GM12865 (cell line): ENCODE measurements around the gene RTF2.

Experiments
- DNase-seq: peaks from one replicate; pipeline ENCODE4 v3.0.0; 2010; ENCODE audit warnings: low read depth
- H3K4me3 ChIP-seq: 2 replicates; pipeline ENCODE4 v1.5.1; 2011; ENCODE audit warnings: mild to moderate bottlenecking, low read depth, low read length, control low read depth
- TF ChIP-seq, protein P1 (sequence below): IDR thresholded peaks from 2 replicates; pipeline ENCODE4 v1.5.1; 2011; ENCODE audit warnings: low read length, control low read depth, low read depth, inconsistent platforms; ENCODE audit not compliant: insufficient read depth; ENCODE audit errors: missing control alignments

Gene RTF2

DNA sequence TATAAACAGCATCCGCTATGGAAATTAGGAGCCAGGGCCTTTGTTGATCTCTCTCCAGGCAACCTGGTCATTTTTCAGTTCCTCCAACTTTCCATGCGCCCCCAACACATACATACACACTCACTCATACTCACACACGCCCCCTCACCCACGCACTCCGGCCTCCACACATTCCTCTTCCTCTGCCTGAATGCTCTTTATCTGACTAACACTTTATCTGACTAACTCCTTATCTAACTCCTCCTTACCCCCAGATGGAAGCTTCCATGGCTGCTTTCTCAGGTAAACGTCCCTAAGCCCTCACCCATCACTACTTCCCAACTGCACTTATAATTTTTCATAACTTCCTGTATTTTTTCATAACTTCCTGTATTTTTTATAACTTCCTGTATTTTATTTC lies 38.9 kb upstream of the RTF2 start:
- TF ChIP-seq, protein P1, sequence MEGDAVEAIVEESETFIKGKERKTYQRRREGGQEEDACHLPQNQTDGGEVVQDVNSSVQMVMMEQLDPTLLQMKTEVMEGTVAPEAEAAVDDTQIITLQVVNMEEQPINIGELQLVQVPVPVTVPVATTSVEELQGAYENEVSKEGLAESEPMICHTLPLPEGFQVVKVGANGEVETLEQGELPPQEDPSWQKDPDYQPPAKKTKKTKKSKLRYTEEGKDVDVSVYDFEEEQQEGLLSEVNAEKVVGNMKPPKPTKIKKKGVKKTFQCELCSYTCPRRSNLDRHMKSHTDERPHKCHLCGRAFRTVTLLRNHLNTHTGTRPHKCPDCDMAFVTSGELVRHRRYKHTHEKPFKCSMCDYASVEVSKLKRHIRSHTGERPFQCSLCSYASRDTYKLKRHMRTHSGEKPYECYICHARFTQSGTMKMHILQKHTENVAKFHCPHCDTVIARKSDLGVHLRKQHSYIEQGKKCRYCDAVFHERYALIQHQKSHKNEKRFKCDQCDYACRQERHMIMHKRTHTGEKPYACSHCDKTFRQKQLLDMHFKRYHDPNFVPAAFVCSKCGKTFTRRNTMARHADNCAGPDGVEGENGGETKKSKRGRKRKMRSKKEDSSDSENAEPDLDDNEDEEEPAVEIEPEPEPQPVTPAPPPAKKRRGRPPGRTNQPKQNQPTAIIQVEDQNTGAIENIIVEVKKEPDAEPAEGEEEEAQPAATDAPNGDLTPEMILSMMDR = no peak
- no peak overlapping the region for H3K4me3 ChIP-seq
- no peak for DNase-seq

DNA sequence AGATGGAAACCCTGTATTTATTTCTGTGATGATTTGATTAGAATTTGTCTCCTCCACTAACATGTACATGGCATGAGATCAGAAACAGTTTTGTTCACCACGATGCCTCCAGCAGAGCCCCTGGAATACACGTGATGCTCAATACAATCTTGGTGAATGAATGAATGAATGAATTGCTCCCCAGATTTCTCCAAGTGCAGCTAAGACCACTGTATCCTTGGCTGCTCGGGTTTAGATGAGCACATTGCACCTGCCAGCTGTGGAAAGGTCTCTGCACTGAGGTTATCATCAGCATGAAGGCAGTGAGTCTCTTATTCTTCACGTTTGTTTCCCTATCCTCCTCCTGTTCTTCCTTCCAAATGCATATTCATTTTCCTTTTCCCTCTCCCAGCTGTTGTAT lies 38.5 kb upstream of the RTF2 start:
- DNase-seq = no peak
- TF ChIP-seq, protein P1 = no peak
- no peak overlapping the region for H3K4me3 ChIP-seq

DNA sequence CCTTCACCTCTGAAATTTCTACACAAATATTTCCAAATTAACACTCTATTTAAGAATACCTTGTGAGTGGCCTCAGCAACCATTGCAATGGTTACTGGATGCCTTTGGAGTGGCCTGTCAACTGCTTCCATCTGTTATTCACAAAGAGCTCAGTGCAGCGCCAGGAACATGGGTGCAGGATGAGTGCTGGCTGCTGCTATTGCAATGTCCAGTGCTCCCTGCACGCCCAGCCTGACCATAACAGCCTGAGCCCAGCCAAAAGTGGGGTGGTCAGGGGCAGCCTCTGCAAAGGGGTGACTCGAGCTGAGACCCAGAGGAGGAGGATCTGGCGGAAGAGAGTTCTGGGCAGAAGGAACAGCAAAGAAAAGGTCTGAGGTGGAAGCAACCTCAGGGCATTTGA lies 38.0 kb upstream of the RTF2 start:
- no peak overlapping the region for H3K4me3 ChIP-seq
- no peak for DNase-seq
- TF ChIP-seq, protein P1 = no peak

DNA sequence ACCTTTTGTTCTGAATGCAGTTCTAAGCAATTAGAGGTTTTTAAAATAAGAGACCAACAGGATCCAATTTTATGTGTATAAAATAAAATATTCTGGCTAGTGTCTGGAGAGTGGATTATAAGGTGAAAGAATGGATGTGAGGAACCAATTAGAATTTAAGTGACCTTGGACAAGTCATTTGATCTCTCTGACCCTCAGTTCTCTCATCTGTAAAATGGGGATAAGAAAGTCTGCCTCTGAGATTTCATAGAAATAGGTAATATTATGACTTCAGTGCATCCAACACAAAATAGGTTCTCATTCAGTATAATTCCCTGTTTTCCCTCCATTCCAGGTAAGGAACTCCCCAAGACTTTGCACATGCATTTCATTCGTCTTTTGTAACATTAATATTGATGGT lies 37.5 kb upstream of the RTF2 start:
- TF ChIP-seq, protein P1 = no peak
- no peak overlapping the region for H3K4me3 ChIP-seq
- no peak for DNase-seq

DNA sequence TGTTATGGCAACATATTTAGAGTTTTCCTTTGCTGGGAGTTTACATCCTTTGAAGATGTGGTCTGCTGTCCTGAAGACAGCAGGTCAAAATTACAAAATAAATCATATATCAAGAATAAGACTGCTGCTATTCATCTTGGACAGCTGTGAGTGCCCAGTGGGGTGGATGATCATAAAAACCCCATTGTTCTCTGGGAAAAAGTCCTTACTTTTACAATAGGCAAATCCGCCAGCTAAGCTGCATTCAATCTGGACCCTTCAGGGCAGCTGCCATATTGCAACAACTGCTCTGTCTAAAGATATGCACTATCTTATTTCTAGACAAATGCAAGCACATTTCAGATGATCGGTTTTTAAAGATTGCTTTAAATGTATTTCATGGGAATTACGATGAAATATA lies 37.0 kb upstream of the RTF2 start:
- TF ChIP-seq, protein P1 = no peak
- DNase-seq = no peak
- no peak overlapping the region for H3K4me3 ChIP-seq

DNA sequence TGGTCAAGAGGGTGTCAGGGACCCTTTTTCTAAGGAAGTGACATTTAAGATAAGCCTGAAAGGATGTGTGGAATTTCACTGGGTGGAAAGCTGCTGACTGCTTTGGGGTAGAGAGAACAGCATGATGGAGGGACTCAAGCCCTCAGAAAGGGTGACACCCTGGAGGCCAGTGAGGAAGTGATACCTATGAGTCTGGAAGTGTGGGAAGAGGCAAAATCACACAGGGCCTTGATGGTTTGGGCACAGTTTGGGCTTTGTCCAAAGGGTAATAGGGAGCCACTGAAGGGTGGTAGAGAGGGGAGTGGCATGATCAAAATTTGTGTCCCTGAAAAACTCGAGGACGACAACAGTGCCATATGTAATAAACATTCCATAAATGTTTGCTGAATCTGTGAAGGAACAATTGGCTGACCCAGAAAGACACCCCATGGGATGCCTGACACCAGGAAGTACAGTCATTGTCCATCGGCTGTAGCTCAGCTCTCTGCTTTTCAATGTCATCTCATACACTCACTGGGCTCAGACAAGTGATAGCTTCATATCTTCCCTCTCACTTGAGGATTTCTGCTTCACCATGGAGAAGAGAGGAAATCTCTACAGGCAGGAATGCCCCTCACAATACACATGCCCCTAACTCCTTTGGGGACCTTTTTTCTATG lies 35.1 kb upstream of the RTF2 start:
- TF ChIP-seq, protein P1 = no peak
- no peak overlapping the region for H3K4me3 ChIP-seq
- DNase-seq = no peak

DNA sequence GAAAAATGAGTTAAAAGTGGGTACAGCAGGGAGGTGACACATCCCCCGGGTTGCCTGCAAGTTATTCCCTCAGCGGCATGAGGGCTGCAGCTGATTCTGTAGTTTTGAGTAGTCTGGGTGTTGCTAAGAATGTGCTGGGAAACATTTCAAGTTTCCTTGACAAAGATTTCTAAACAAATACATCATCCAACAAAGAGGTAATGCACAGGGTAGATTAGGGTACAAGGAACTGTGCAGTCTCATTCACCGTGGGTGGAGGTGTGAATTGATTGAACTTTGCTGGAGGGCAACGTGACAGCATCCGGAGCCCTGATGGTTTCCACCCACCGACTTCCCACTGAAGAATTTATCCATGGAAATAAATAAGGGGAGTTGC lies 34.6 kb upstream of the RTF2 start:
- TF ChIP-seq, protein P1 = no peak
- no peak for DNase-seq
- no peak overlapping the region for H3K4me3 ChIP-seq
